GM12872 (cell line): ENCODE results near the gene GUK1.

Source experiments
- CTCF ChIP-seq: IDR thresholded peaks from 3 replicates; pipeline ENCODE4 v1.5.1; 2011; ENCODE audit warnings: low read depth, mild to moderate bottlenecking, low read length, moderate library complexity; ENCODE audit not compliant: insufficient read depth

GUK1 gene

GRCh38 chr1:228154021-228154669 lies 14.1 kb downstream of the GUK1 start:
- no peak for TF ChIP-seq CTCF

- no peak for TF ChIP-seq CTCF
Observed at GRCh38 chr1:228154670-228155571, 14.8 kb downstream of the GUK1 start.

GRCh38 chr1:228155596-228156514 lies 15.8 kb downstream of the GUK1 start:
- TF ChIP-seq CTCF: no peak

DNA sequence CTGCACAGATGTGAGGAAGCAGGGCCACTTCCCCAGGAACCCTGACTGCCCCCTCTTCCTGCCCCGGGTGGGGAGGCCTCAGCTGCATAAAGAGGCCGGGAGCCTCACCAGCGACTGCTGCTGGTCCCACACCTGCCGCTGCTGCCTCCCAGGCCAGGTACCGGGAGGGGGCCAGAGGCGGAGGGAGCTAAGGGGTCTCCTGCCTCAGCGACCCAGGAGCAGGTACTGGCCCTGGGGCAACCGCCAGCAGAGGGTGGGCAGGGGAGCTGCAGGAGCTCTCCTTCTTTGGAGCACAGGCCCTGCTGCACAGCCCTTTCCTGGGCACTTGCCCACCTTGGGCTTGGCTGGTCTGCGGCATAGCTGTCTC lies 16.4 kb downstream of the GUK1 start:
- no peak for TF ChIP-seq CTCF

GRCh38 chr1:228156941-228157728 lies 17.1 kb downstream of the GUK1 start:
- TF ChIP-seq CTCF: no peak

DNA sequence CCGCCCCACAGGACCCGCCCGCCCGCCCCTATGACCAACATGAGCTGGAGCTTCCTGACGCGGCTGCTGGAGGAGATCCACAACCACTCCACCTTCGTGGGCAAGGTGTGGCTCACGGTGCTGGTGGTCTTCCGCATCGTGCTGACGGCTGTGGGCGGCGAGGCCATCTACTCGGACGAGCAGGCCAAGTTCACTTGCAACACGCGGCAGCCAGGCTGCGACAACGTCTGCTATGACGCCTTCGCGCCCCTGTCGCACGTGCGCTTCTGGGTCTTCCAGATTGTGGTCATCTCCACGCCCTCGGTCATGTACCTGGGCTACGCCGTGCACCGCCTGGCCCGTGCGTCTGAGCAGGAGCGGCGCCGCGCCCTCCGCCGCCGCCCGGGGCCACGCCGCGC lies 17.6 kb downstream of the GUK1 start:
- no peak for TF ChIP-seq CTCF
